K562 (cell line): ENCODE results near the gene KAZN. TPM values are rescaled to one million over a fixed set of nuclear protein-coding genes. Genes with fewer than 3 reads are reported as not detected.
A peak's percentile ranks its signal among the peaks of the same experiment; 100 is the strongest.

Source experiments
- ATF7 ChIP-seq: fragments of 450-650 bp; IDR thresholded peaks from 2 replicates; pipeline ENCODE4 v1.7.1; 2014; ENCODE audit warnings: mild to moderate bottlenecking, moderate library complexity
- BCOR ChIP-seq: fragments of 450-650 bp; IDR thresholded peaks from 2 replicates; pipeline ENCODE4 v1.6.1; 2016
- CCNT2 ChIP-seq: IDR thresholded peaks from 2 replicates; pipeline ENCODE4 v1.6.1; 2011; ENCODE audit warnings: borderline replicate concordance, low read depth, mild to moderate bottlenecking, moderate library complexity, mixed read lengths, low read length; ENCODE audit not compliant: insufficient read length; ENCODE audit errors: extremely low read depth
- DIDO1 ChIP-seq: fragments of 450-650 bp; IDR thresholded peaks from 2 replicates; pipeline ENCODE4 v1.6.1; 2016; ENCODE audit warnings: low read depth, missing biosample characterization, missing genetic modification characterization
- DMBX1 ChIP-seq: fragments of 250-450 bp; sonication (Bioruptor Pico); IDR thresholded peaks from 2 replicates; pipeline ENCODE4 v1.8.0; 2022; ENCODE audit warnings: inconsistent platforms, mild to moderate bottlenecking, moderate library complexity, borderline replicate concordance
- ELF4 ChIP-seq: fragments of 450-650 bp; formaldehyde crosslinking; IDR thresholded peaks from 2 replicates; pipeline ENCODE4 v1.4.0; 2022; ENCODE audit warnings: missing genetic modification characterization
- FOS ChIP-seq: IDR thresholded peaks from 3 replicates; pipeline ENCODE4 v1.6.1; 2011; ENCODE audit not compliant: insufficient read length; ENCODE audit errors: extremely low read depth
- HNRNPUL1 ChIP-seq: fragments of 200-400 bp; formaldehyde crosslinking; IDR thresholded peaks from 2 replicates; pipeline ENCODE4 v1.6.1; 2017; ENCODE audit warnings: low read length
- HSF4 ChIP-seq: fragments of 250-450 bp; sonication (Bioruptor Pico); IDR thresholded peaks from 2 replicates; pipeline ENCODE4 v2.1.2; 2022; ENCODE audit warnings: mild to moderate bottlenecking, moderate library complexity, borderline replicate concordance
- KLF16 ChIP-seq: IDR thresholded peaks from 2 replicates; pipeline ENCODE4 v1.6.1; 2016; ENCODE audit warnings: antibody characterized with exemption
- L3MBTL2 ChIP-seq: fragments of 450-650 bp; IDR thresholded peaks from 2 replicates; pipeline ENCODE4 v1.6.1; 2016; ENCODE audit warnings: mild to moderate bottlenecking, moderate library complexity
- LARP7 ChIP-seq: fragments of 450-650 bp; IDR thresholded peaks from 2 replicates; pipeline ENCODE4 v1.6.1; 2016
- NR2C2 ChIP-seq, 2 experiments: fragments of 200-800 bp in 1 of 2; sonication (Bioruptor generic) in 1 of 2; sonication (generic) in 1 of 2; formaldehyde crosslinking in 1 of 2; IDR thresholded peaks; 2 replicates each; pipeline versions ENCODE4 v1.6.1 to v1.8.0; 2016 to 2022; ENCODE audit warnings: mild to moderate bottlenecking in 1 of 2, missing compliant biosample characterization in 1 of 2, missing genetic modification characterization in 1 of 2, missing genetic modification reagents in 1 of 2
- RBM22 ChIP-seq: fragments of 200-400 bp; formaldehyde crosslinking; IDR thresholded peaks from 2 replicates; pipeline ENCODE4 v1.6.1; 2018; ENCODE audit warnings: low read length, low read depth; ENCODE audit not compliant: poor library complexity, severe bottlenecking
- RCOR1 ChIP-seq, 2 experiments: IDR thresholded peaks; 2 replicates each; pipeline ENCODE4 v1.6.1; 2012; ENCODE audit warnings: low read depth in 2 of 2, low read length in 2 of 2, borderline replicate concordance in 1 of 2, improper control_type of control experiment in 1 of 2
- TCF3 ChIP-seq: sonication (generic); formaldehyde crosslinking; IDR thresholded peaks from 2 replicates; pipeline ENCODE4 v1.4.0; 2020; ENCODE audit warnings: mild to moderate bottlenecking, missing genetic modification reagents
- TCF7L2 ChIP-seq: fragments of 150-350 bp; IDR thresholded peaks from 2 replicates; pipeline ENCODE4 v1.6.1; 2016; ENCODE audit warnings: low read depth, mild to moderate bottlenecking, low read length, moderate library complexity
- TEAD4 ChIP-seq, 2 experiments: sonication (generic) in 1 of 2; formaldehyde crosslinking in 1 of 2; IDR thresholded peaks; 2 replicates each; pipeline versions ENCODE4 v1.6.1 to v1.8.0; 2012 to 2022; ENCODE audit warnings: borderline replicate concordance in 1 of 2, inconsistent platforms in 1 of 2, low read length in 1 of 2, mild to moderate bottlenecking in 1 of 2, missing genetic modification reagents in 1 of 2
- TOE1 ChIP-seq, 2 experiments: fragments of 450-650 bp in 1 of 2; sonication (generic) in 1 of 2; formaldehyde crosslinking in 1 of 2; IDR thresholded peaks; 2 replicates each; pipeline versions ENCODE4 v1.7.1 to v1.8.0; 2016 to 2022; ENCODE audit warnings: borderline replicate concordance in 2 of 2, mild to moderate bottlenecking in 2 of 2, antibody characterized with exemption in 1 of 2, inconsistent platforms in 1 of 2, low read depth in 1 of 2, missing genetic modification reagents in 1 of 2, moderate library complexity in 1 of 2
- TRIM24 ChIP-seq, 2 experiments: fragments of 450-650 bp; IDR thresholded peaks; 2 replicates each; pipeline ENCODE4 v1.6.1; 2016
- ZNF12 ChIP-seq: sonication (generic); formaldehyde crosslinking; IDR thresholded peaks from 2 replicates; pipeline ENCODE4 v1.4.0; 2020; ENCODE audit warnings: mild to moderate bottlenecking, missing genetic modification reagents
- ZNF384 ChIP-seq: IDR thresholded peaks from 2 replicates; pipeline ENCODE4 v1.6.1; 2012; ENCODE audit warnings: low read depth, low read length, improper control_type of control experiment
- polyA plus RNA-seq, 8 experiments: library from polyadenylated mRNA; depleted of rRNA in 4 of 8; stranded (reverse) in 5 of 8; unstranded in 3 of 8; fragments of >200 nt; fragmentation: Nextera tagmentation in 2 of 8; fragmentation: Illumina TruSeq in 1 of 8; extraction: Ambion mirVana in 2 of 8; extraction: Trizol in 1 of 8; gene quantifications; 2 replicates each; pipeline versions ENCODE4 v1.2.1 to v1.2.3, GENCODE V29; 2011 to 2014; ENCODE audit warnings: inconsistent platforms in 1 of 8, missing spikeins in 1 of 8
- total RNA-seq, 7 experiments: library from RNA; depleted of rRNA in 6 of 7; stranded (reverse); fragments of >200 nt in 6 of 7; fragmentation: Illumina TruSeq in 2 of 7; extraction: Trizol in 2 of 7; gene quantifications; 2 replicates each; pipeline versions ENCODE4 v1.2.1 to v1.2.3, GENCODE V29; 2011 to 2021; ENCODE audit warnings: low replicate concordance in 1 of 7
- TF ChIP-seq, protein P1 (sequence below): fragments of 250-450 bp; sonication (Bioruptor Pico); IDR thresholded peaks from 2 replicates; pipeline ENCODE4 v1.5.0; 2022; ENCODE audit warnings: mild to moderate bottlenecking
- TF ChIP-seq, protein P2 (sequence below): fragments of 200-800 bp; sonication (Bioruptor generic); IDR thresholded peaks from 2 replicates; pipeline ENCODE4 v1.6.1; 2017; ENCODE audit warnings: missing genetic modification characterization, missing compliant biosample characterization

Gene KAZN
- total and polyA plus RNA-seq, 9 of the 15 experiments (the other 6 are each of a cell fraction or from before 2014, with no cell fraction given), result 2.1 to 21.6 (median 5.4) TPM

DNA sequence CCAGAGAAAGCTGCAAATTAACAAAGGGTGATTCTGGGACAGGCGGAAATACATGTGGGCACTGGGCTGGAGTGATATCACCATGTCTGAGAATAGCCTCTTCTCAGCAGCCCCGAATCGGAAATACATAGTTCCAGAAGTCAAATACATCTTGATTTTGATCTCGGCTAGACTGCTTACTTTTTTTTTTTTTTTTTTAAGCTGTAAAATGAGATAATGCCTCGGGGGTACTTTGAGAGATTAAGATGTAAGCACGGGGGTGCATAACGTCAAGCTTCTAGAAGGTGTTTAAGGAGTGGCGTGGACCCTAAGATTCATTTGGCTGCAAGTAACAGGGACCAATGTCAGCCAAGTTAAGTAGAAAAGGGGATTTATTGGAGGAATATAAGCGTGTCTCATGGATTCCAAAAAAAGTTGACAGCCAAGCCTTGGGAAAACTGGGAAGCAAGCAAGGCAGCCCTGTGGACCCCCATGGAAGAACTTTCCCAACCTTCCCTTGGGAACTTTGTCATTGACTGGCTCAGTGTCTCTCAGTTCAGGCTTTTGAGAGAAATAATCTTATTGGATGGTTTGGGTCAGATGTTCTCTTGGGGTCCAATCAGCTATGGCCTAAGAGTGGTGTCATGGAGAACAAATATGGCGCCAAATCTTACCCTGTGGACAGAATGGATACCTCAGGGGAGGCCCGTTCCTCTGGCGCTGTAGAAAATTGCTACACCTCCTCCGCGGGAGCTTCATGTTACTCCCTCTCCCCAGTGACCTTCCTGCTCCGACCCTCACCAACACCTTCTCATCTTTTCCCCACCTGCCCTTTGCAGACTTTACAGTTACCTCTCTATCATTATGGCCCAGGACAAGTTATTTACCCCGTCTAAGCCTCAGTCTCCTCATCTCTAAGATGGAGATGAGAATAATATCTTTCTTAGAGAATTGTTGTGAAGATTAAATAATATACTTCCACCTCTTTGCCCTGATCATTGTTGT lies 186.6 kb downstream of the KAZN start (continued):
- TF ChIP-seq, protein P1, sequence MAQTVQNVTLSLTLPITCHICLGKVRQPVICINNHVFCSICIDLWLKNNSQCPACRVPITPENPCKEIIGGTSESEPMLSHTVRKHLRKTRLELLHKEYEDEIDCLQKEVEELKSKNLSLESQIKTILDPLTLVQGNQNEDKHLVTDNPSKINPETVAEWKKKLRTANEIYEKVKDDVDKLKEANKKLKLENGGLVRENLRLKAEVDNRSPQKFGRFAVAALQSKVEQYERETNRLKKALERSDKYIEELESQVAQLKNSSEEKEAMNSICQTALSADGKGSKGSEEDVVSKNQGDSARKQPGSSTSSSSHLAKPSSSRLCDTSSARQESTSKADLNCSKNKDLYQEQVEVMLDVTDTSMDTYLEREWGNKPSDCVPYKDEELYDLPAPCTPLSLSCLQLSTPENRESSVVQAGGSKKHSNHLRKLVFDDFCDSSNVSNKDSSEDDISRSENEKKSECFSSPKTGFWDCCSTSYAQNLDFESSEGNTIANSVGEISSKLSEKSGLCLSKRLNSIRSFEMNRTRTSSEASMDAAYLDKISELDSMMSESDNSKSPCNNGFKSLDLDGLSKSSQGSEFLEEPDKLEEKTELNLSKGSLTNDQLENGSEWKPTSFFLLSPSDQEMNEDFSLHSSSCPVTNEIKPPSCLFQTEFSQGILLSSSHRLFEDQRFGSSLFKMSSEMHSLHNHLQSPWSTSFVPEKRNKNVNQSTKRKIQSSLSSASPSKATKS (CRISPR knock-in tag), result no peak
- peak; percentile 88 for TF ChIP-seq DMBX1 (CRISPR knock-in tag)
- TF ChIP-seq RCOR1 (IDR thresholded peaks at IDR 0.05; ENCODE audit: borderline replicate concordance in 1 of 2, low read depth in 2 of 2, low read length in 2 of 2), result peak in 1 of 2 experiments; percentile 64; a peak in 2 of 4 replicates
- TF ChIP-seq NR2C2 (CRISPR knock-in tag; IDR thresholded peaks at IDR 0.05), result no peak
- 0 out of 2 replicates have a peak, but pooled peaks have one; percentile 18 for TF ChIP-seq NR2C2 (tag; IDR thresholded peaks at IDR 0.05)
- no peak for TF ChIP-seq TOE1 (IDR thresholded peaks at IDR 0.05; ENCODE audit: borderline replicate concordance)
- TF ChIP-seq TOE1 (CRISPR knock-in tag; IDR thresholded peaks at IDR 0.05; ENCODE audit: borderline replicate concordance, low read depth), result no peak
- TF ChIP-seq BCOR, result no peak
- TF ChIP-seq TCF7L2, result no peak
- TF ChIP-seq TCF3 (CRISPR knock-in tag), result peak; percentile 72
- TF ChIP-seq HSF4 (CRISPR knock-in tag), result peak; percentile 54; the same call in 1 of the 2 replicates
- TF ChIP-seq RBM22, result no peak
- TF ChIP-seq ZNF384, result peak; percentile 91
- TF ChIP-seq ATF7, result 0 out of 2 replicates have a peak, but pooled peaks have one; percentile 33
- TF ChIP-seq TRIM24 (IDR thresholded peaks at IDR 0.05), result peak; percentile 27 to 71; a peak in 3 of 4 replicates
- TF ChIP-seq, protein P2, sequence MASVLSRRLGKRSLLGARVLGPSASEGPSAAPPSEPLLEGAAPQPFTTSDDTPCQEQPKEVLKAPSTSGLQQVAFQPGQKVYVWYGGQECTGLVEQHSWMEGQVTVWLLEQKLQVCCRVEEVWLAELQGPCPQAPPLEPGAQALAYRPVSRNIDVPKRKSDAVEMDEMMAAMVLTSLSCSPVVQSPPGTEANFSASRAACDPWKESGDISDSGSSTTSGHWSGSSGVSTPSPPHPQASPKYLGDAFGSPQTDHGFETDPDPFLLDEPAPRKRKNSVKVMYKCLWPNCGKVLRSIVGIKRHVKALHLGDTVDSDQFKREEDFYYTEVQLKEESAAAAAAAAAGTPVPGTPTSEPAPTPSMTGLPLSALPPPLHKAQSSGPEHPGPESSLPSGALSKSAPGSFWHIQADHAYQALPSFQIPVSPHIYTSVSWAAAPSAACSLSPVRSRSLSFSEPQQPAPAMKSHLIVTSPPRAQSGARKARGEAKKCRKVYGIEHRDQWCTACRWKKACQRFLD (CRISPR knock-in tag), result no peak
- TF ChIP-seq FOS, result no peak
- no peak for TF ChIP-seq ZNF12 (CRISPR knock-in tag)
- peak; percentile 72 for TF ChIP-seq KLF16
- TF ChIP-seq DIDO1, result no peak
- 0 out of 2 replicates have a peak, but pooled peaks have one; percentile 33 for TF ChIP-seq ELF4 (CRISPR knock-in tag)
- peak; percentile 16; the same call in 1 of the 2 replicates for TF ChIP-seq L3MBTL2
- no peak for TF ChIP-seq HNRNPUL1
- TF ChIP-seq TEAD4 (IDR thresholded peaks at IDR 0.05; ENCODE audit: low read length), result peak; percentile 49
- TF ChIP-seq TEAD4 (CRISPR knock-in tag; IDR thresholded peaks at IDR 0.05; ENCODE audit: borderline replicate concordance), result no peak
- peak; percentile 17 for TF ChIP-seq CCNT2
- TF ChIP-seq LARP7, result no peak
